NB4 (cell line): ENCODE results near the gene FOXL3.

Source experiments
- CTCF ChIP-seq: IDR thresholded peaks from one replicate; pipeline ENCODE4 v1.5.1; 2012; ENCODE audit warnings: low read depth, low read length
- MAX ChIP-seq: IDR thresholded peaks from 2 replicates; pipeline ENCODE4 v1.6.1; 2011; ENCODE audit warnings: low read depth, low read length
- MYC ChIP-seq: IDR thresholded peaks from 2 replicates; pipeline ENCODE4 v1.6.1; 2011; ENCODE audit warnings: low read depth, low read length
- POLR2A ChIP-seq: IDR thresholded peaks from 2 replicates; pipeline ENCODE4 v1.6.1; 2011; ENCODE audit warnings: mild to moderate bottlenecking; ENCODE audit not compliant: insufficient read length; ENCODE audit errors: extremely low read depth

GRCh38 chr7:303425-303824 is 13.5 kb downstream of the FOXL3 start:
- TF ChIP-seq CTCF = no peak
- TF ChIP-seq POLR2A = no peak
- no peak for TF ChIP-seq MYC
- no peak for TF ChIP-seq MAX
